Stimulated activated CD4-positive, alpha-beta T cell treated with anti-CD3 and anti-CD28 coated beads, Interleukin-4, amount 100 ng/mL, for 4 hours (primary cell): ENCODE data around the gene MDC1.
"Not testable (repeated sequence)": the region's sequence is repeated elsewhere in the genome, so short reads cannot be mapped to it uniquely, and the experiment has no call there.

Source experiments
- DNase-seq, 2 experiments: peaks; one replicate each; pipeline ENCODE4 v3.0.0-alpha.2; 2020

The MDC1 gene

GRCh38 chr6:30679765-30680535 lies 37.1 kb downstream of the MDC1 start:
- no peak for DNase-seq

- peak; percentile 86 to 91 for DNase-seq
These were observed 37.9 kb downstream of the MDC1 start for GRCh38 chr6:30678964-30679726.

GRCh38 chr6:30676660-30677285 lies 40.3 kb downstream of the MDC1 start:
- DNase-seq: no peak

- peak; percentile 86 for DNase-seq
These were observed 44.4 kb downstream of the MDC1 start, which contains the start of gene DHX16 for GRCh38 chr6:30672445-30673253. TSS of gene DHX16 (minus strand) at chr6:30673006. CDS start at chr6:30672841, 165 bp downstream.

- no peak for DNase-seq
These were observed 46.1 kb downstream of the MDC1 start for GRCh38 chr6:30670760-30671527.

- DNase-seq: peak in 1 of 2 experiments; percentile 69
These were observed 50.8 kb downstream of the MDC1 start for GRCh38 chr6:30666300-30666699.

- no peak for DNase-seq
These were observed 51.9 kb downstream of the MDC1 start for GRCh38 chr6:30664994-30665767.

GRCh38 chr6:30657922-30658321 lies 59.2 kb downstream of the MDC1 start:
- not testable (repeated sequence) for DNase-seq

- no peak for DNase-seq
These were observed 59.6 kb downstream of the MDC1 start for GRCh38 chr6:30657454-30657853.

- no peak for DNase-seq
These were observed 60.6 kb downstream of the MDC1 start for GRCh38 chr6:30656513-30656912.

GRCh38 chr6:30655743-30656094 lies 61.4 kb downstream of the MDC1 start:
- no peak for DNase-seq

- DNase-seq: no peak
These were observed 62.0 kb downstream of the MDC1 start for GRCh38 chr6:30654798-30655742.

GRCh38 chr6:30651143-30651542 lies 65.9 kb downstream of the MDC1 start:
- no peak for DNase-seq
